Mesodermal cell (in vitro differentiated cells): ENCODE results near the gene METRN.
"Not testable (repeated sequence)": the region's sequence is repeated elsewhere in the genome, so short reads cannot be mapped to it uniquely, and the experiment has no call there.

ENCODE experiments used
- H3K27ac ChIP-seq: 2 replicates; pipeline ENCODE4 v1.7.0; 2013; ENCODE audit warnings: mild to moderate bottlenecking, low read depth, low read length, moderate library complexity; ENCODE audit not compliant: severe bottlenecking
- H3K36me3 ChIP-seq: 2 replicates; pipeline ENCODE4 v1.7.1; 2013; ENCODE audit warnings: mild to moderate bottlenecking, low read length, moderate library complexity; ENCODE audit not compliant: control insufficient read depth, insufficient read depth
- H3K4me1 ChIP-seq: one replicate; pipeline ENCODE4 v1.7.1; 2013; ENCODE audit warnings: mild to moderate bottlenecking, low read length; ENCODE audit not compliant: insufficient read depth, control insufficient read depth, poor library complexity, severe bottlenecking
- H3K4me3 ChIP-seq: 2 replicates; pipeline ENCODE4 v1.7.0; 2013; ENCODE audit warnings: low read length, control low read depth, mild to moderate bottlenecking; ENCODE audit not compliant: insufficient read depth, poor library complexity, severe bottlenecking; ENCODE audit errors: extremely low read depth
- H3K9me3 ChIP-seq: 2 replicates; pipeline ENCODE4 v1.7.1; 2013; ENCODE audit warnings: mild to moderate bottlenecking, low read length, moderate library complexity; ENCODE audit not compliant: control insufficient read depth
- WGBS, 2 experiments: methylation state at CpG; one replicate each; pipeline ENCODE4 v1.1.5; 2013; ENCODE audit warnings: missing lambda C conversion rate in 2 of 2; ENCODE audit not compliant: insufficient coverage in 2 of 2; 5-methylcytosine and 5-hydroxymethylcytosine counted together

Gene METRN

GRCh38 chr16:684961-685696 is 29.8 kb upstream of the METRN start:
- no peak overlapping the region for H3K27ac ChIP-seq
- H3K4me3 ChIP-seq = no peak overlapping the region
- H3K36me3 ChIP-seq = peaks cover 40% of the 10 kb centered on the region
- peaks cover 22% of the 10 kb centered on the region for H3K4me1 ChIP-seq
- no peaks in the 10 kb centered on the region for H3K9me3 ChIP-seq
- WGBS, 2 experiments = 97% methylated on average over 59 to 60 of the region's 61 CpGs

GRCh38 chr16:685967-686366 is 29.0 kb upstream of the METRN start:
- WGBS, 2 experiments = 86 to 95% methylated on average over 5 to 9 of the region's 10 CpGs
- Histone ChIP-seq H3K4me1 (peaks cover 20% of the 10 kb centered on the region), H3K36me3 (peaks cover 40% of the 10 kb centered on the region), H3K27ac (no peak overlapping the region), H3K9me3 (no peaks in the 10 kb centered on the region), H3K4me3 (no peak overlapping the region)

- Histone ChIP-seq H3K36me3 (peaks cover 36% of the 10 kb centered on the region), H3K4me1 (peaks cover 13% of the 10 kb centered on the region), H3K4me3 (no peak overlapping the region), H3K27ac (no peak overlapping the region), H3K9me3 (no peaks in the 10 kb centered on the region)
- WGBS, 2 experiments = 96 to 97% methylated on average over 47 to 51 of the region's 51 CpGs
Measured at GRCh38 chr16:686459-687260, 28.3 kb upstream of the METRN start.

- peaks cover 28% of the 10 kb centered on the region for H3K36me3 ChIP-seq
- H3K9me3 ChIP-seq = no peaks in the 10 kb centered on the region
- no peak overlapping the region for H3K27ac ChIP-seq
- peaks cover 10% of the 10 kb centered on the region for H3K4me1 ChIP-seq
- WGBS, 2 experiments = 92 to 94% methylated on average over 19 of the region's 19 CpGs
- H3K4me3 ChIP-seq = no peak overlapping the region
Measured at GRCh38 chr16:687499-687898, 27.4 kb upstream of the METRN start.

DNA sequence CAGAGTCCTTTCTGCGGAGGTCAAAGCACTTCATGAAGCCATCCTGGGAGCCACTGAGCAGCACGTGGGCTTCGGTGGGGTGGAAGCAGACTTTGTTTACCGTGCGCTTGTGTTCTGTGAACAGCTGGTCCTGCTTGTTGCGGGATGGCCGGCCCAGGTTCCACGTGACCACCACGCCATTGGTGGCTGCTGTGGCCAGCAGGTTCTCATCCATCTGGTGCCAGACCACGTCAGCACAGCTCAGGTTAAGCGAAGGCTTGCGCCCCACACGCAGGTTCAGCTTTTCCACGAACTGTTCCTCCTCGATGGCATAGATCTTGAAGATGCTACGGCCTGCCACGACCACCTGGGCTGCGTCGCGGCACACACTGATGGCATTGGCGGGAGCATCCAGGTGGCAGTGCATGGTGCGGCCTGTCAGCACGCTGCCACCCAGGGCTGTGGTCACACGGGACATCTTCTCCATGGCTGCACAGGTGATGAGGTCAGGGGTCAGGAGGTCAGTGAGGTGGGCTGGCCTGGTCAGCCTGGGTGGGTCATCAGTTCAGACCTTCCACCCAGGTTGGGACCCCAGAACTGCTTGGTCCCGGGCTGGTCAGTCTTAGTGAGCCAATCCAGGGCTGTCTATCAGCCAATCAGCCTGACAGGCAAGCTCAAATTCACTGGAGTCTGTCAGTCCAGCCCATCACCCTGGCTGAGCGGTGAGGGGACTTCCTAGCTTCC is 25.6 kb upstream of the METRN start:
- WGBS, 2 experiments = 89 to 91% methylated on average over 24 to 26 of the region's 26 CpGs
- peaks cover 12% of the 10 kb centered on the region for H3K4me1 ChIP-seq
- peak overlapping the region; percentile 59 for H3K4me3 ChIP-seq
- H3K9me3 ChIP-seq = no peaks in the 10 kb centered on the region
- peaks cover 18% of the 10 kb centered on the region for H3K36me3 ChIP-seq
- no peak overlapping the region for H3K27ac ChIP-seq

- H3K36me3 ChIP-seq, H3K9me3 ChIP-seq, H3K4me3 ChIP-seq, H3K27ac ChIP-seq: not testable (repeated sequence)
- peaks cover 23% of the 10 kb centered on the region for H3K4me1 ChIP-seq
- 87 to 90% methylated on average over 13 to 14 of the region's 16 CpGs for WGBS, 2 experiments
Measured at GRCh38 chr16:691242-691641, 23.7 kb upstream of the METRN start.

DNA sequence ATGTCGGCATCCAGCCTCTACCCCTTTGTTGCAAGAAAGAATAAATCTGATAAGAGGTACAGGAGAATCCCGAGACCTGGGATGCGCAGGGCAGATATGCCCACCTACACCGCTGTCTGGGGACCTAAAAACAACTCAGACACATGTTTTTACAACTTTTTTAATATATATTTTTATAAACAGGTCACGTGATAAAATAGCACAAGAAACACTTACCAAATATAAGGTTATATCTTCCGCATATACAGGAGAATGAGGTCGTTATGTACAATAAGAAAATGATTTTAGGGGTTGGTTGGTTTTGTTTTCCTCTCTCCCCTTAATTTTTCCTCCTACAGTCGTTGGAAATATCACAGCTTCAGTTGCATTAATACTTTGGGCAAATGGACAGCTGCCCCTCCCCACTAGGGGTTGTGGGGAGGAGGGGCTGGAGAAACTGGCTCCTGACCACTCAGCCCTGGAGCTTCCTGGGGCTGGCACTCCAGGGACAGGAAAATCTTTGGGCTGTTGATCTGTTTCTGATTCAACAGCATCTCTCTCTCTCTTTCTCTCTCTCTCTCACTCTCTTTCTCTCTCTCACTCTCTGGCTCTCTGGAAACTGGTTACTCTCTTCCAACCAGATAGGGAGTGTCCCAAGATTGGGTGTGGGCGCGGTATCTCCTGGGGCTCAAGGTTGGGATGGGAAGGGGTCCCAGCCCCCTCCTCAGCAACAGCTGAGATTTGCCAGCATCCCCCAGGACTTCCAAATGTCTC is 22.4 kb upstream of the METRN start:
- H3K4me3 ChIP-seq = no peak overlapping the region

DNA sequence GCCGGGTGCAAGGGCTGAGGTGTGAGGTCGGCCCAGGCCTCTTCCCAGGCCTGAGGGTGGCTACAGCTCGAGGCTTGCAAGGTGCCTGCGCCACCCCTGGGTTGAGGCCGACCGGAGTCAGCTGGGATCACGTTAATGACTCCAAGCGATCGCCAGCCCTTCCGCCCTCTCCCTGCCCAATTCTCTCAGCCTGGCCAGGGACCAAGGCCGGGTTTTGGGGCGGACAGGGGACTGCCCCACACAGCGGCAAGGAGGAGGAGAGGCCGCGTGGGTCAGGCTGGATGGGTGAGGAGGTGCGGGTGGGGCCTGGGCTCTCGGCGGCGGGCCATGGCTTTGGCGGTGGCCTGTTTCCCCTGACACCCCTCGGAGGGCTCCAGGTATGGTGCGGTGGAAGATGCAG is 21.6 kb upstream of the METRN start:
- H3K4me3 ChIP-seq = no peak overlapping the region
- peaks cover 23% of the 10 kb centered on the region for H3K4me1 ChIP-seq
- no peak overlapping the region for H3K27ac ChIP-seq
- WGBS, 2 experiments = 26 to 49% methylated on average over 5 to 18 of the region's 22 CpGs
- no peaks in the 10 kb centered on the region for H3K9me3 ChIP-seq
- H3K36me3 ChIP-seq = no peaks in the 10 kb centered on the region

More for the DNA sequence above, 22.4 kb upstream of the METRN start:
- H3K36me3 ChIP-seq = no peaks in the 10 kb centered on the region
- H3K4me1 ChIP-seq = peaks cover 23% of the 10 kb centered on the region
- no peaks in the 10 kb centered on the region for H3K9me3 ChIP-seq
- 75 to 100% methylated on average over 2 of the region's 10 CpGs for WGBS, 2 experiments
- H3K27ac ChIP-seq = no peak overlapping the region

DNA sequence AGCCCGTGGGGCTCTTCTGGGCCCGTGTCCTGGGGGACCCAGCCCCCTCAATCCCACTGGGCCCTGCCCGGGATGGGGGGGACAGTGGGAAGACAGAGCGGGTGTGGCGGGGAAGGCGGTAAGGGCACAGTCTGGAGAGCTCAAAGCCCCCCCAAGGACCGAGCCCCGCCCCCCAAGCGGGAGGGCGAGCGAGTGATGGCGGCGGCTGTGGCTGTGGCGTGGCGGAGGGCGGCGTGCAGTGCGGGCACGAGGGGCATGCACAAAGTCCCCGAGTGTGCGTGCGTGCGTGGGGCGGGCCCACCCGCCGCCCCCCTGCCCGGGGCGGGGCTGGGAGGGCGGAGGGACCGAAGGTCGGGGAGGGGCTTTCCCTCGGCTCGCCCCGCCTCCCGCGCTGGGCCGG is 21.2 kb upstream of the METRN start:
- WGBS, 2 experiments = 5 to 7% methylated on average over 11 to 12 of the region's 37 CpGs
- no peak overlapping the region for H3K27ac ChIP-seq
- H3K9me3 ChIP-seq = no peaks in the 10 kb centered on the region
- H3K4me1 ChIP-seq = peaks cover 23% of the 10 kb centered on the region
- no peaks in the 10 kb centered on the region for H3K36me3 ChIP-seq
- no peak overlapping the region for H3K4me3 ChIP-seq

- H3K36me3 ChIP-seq = no peaks in the 10 kb centered on the region
- peak overlapping the region; percentile 2 for H3K4me3 ChIP-seq
- no peaks in the 10 kb centered on the region for H3K9me3 ChIP-seq
- peaks cover 17% of the 10 kb centered on the region for H3K4me1 ChIP-seq
- 4 to 5% methylated on average over 50 to 56 of the region's 64 CpGs for WGBS, 2 experiments
- H3K27ac ChIP-seq = no peak overlapping the region
Measured at GRCh38 chr16:694187-694862, 20.6 kb upstream of the METRN start.
